ENCODE data around the gene MTF1.

GRCh38 chr1:37807555-37808368 is 51.6 kb downstream of the MTF1 start, which contains the start of the genes C1orf122 and YRDC:
- TF ChIP-seq CTCF (IDR thresholded peaks at IDR 0.05) (peak in 2 of 6 experiments; percentile 15 to 18), POLR2A (IDR thresholded peaks at IDR 0.05) (peak in 2 of 4 donors; percentile 77 to 91), EP300 (IDR thresholded peaks at IDR 0.05) (peak in 1 of 4 donors; percentile 4), POLR2AphosphoS5 (IDR thresholded peaks at IDR 0.05) (peak; percentile 93 to 95)
